22Rv1 (cell line): ENCODE results near the gene PCYT2.

Experiments
- H3K27ac ChIP-seq: fragments of 450-650 bp; 2 replicates; pipeline ENCODE4 v1.5.1; 2017
- CTCF ChIP-seq: fragments of 450-650 bp; IDR thresholded peaks from 2 replicates; pipeline ENCODE4 v1.5.1; 2017; ENCODE audit warnings: mild to moderate bottlenecking
- ZFX ChIP-seq: fragments of 450-650 bp; IDR thresholded peaks from 2 replicates; pipeline ENCODE4 v1.6.1; 2017; ENCODE audit warnings: antibody characterized with exemption, borderline replicate concordance

The PCYT2 gene

GRCh38 chr17:81911277-81911961, at the start of gene PCYT2:
PCYT2 (minus strand) TSS chr17:81911399; CDS start chr17:81911355, 44 bp downstream.
- TF ChIP-seq CTCF (peak; percentile 68), ZFX (no peak)
- peak within 1 kb of the TSS; percentile 83 for H3K27ac ChIP-seq

- TF ChIP-seq ZFX (no peak), CTCF (no peak)
- H3K27ac ChIP-seq: no peak overlapping the region
Measured at GRCh38 chr17:81960130-81960958, 49.1 kb upstream of the PCYT2 start.

GRCh38 chr17:81959362-81960129, 48.3 kb upstream of the PCYT2 start:
- TF ChIP-seq CTCF: peak; percentile 99
- no peak for TF ChIP-seq ZFX
- H3K27ac ChIP-seq: no peak overlapping the region

GRCh38 chr17:81958633-81959342, 47.6 kb upstream of the PCYT2 start:
- no peak overlapping the region for H3K27ac ChIP-seq

GRCh38 chr17:81957691-81958432, 46.7 kb upstream of the PCYT2 start:
- no peak for TF ChIP-seq ZFX
- TF ChIP-seq CTCF: no peak
- H3K27ac ChIP-seq: no peak overlapping the region

More at GRCh38 chr17:81958633-81959342, 47.6 kb upstream of the PCYT2 start:
- TF ChIP-seq ZFX: no peak
- no peak for TF ChIP-seq CTCF
